Astrocyte of the spinal cord (primary cell): ENCODE measurements around the gene ROR2.

Experiments used
- DNase-seq: peaks from one replicate; pipeline ENCODE4 v3.0.0; 2011; ENCODE audit warnings: low read depth, low spot score
- H3K4me3 ChIP-seq: 2 replicates; pipeline ENCODE4 v1.5.1; 2011; ENCODE audit warnings: low read depth, mild to moderate bottlenecking, low read length, moderate library complexity
- CTCF ChIP-seq: IDR thresholded peaks from 2 replicates; pipeline ENCODE4 v1.5.1; 2012; ENCODE audit warnings: low read depth, mild to moderate bottlenecking, low read length, inconsistent platforms
- in situ Hi-C: cut with HindIII; loops from 2 replicates; pipeline ENCODE4 v1.10.0; 2017; ENCODE audit warnings: low sequenced_read_pairs

The ROR2 gene

GRCh38 chr9:91884153-91884552 is 65.9 kb downstream of the ROR2 start:
- H3K4me3 ChIP-seq = no peak overlapping the region
- DNase-seq = no peak
- in situ Hi-C loops = no loop called here
- TF ChIP-seq CTCF = no peak

GRCh38 chr9:91883503-91883902 is 66.5 kb downstream of the ROR2 start:
- H3K4me3 ChIP-seq = no peak overlapping the region
- in situ Hi-C loops = no loop called here
- DNase-seq = no peak
- no peak for TF ChIP-seq CTCF

- in situ Hi-C loops = no loop called here
- H3K4me3 ChIP-seq = no peak overlapping the region
- DNase-seq = no peak
- no peak for TF ChIP-seq CTCF
Observed at GRCh38 chr9:91882627-91883026, 67.4 kb downstream of the ROR2 start.

GRCh38 chr9:91880378-91880972 is 69.6 kb downstream of the ROR2 start:
- H3K4me3 ChIP-seq = no peak overlapping the region
- DNase-seq = no peak
- in situ Hi-C loops = no loop called here
- no peak for TF ChIP-seq CTCF

GRCh38 chr9:91879231-91879630 is 70.8 kb downstream of the ROR2 start:
- no peak for TF ChIP-seq CTCF
- no peak for DNase-seq
- no peak overlapping the region for H3K4me3 ChIP-seq
- in situ Hi-C loops = no loop called here

- no peak overlapping the region for H3K4me3 ChIP-seq
- DNase-seq = no peak
- TF ChIP-seq CTCF = no peak
- in situ Hi-C loops = no loop called here
Observed at GRCh38 chr9:91873637-91874051, 76.4 kb downstream of the ROR2 start.

GRCh38 chr9:91868732-91869391 is 81.2 kb downstream of the ROR2 start:
- in situ Hi-C loops = no loop called here
- no peak for TF ChIP-seq CTCF
- DNase-seq = no peak
- H3K4me3 ChIP-seq = no peak overlapping the region
